ENCODE data around the gene RABGGTA.

Gene RABGGTA

GRCh38 chr14:24304019-24304387 lies 32.6 kb upstream of the RABGGTA start:
- no peak for DNase-seq

GRCh38 chr14:24300326-24300980 lies 29.1 kb upstream of the RABGGTA start:
- DNase-seq: no peak

GRCh38 chr14:24299255-24300191 lies 28.1 kb upstream of the RABGGTA start, which contains the start of the genes DHRS1 and NOP9:
Gene DHRS1 (minus strand): TSS chr14:24299780. CDS start chr14:24299106, 674 bp downstream.
Gene NOP9 (plus strand): TSS chr14:24299850. CDS start chr14:24299955, 105 bp downstream.
- peak; percentile 78 for DNase-seq

- peak in 1 of 2 experiments; percentile 25 for DNase-seq
Measured at GRCh38 chr14:24298892-24299254, 27.5 kb upstream of the RABGGTA start.

GRCh38 chr14:24297190-24297964 lies 26.0 kb upstream of the RABGGTA start:
- peak in 1 of 2 experiments; percentile 65 for DNase-seq

- peak in 1 of 2 experiments; percentile 51 for DNase-seq
Measured at GRCh38 chr14:24296341-24297157, 25.2 kb upstream of the RABGGTA start.

GRCh38 chr14:24293525-24293924 lies 22.1 kb upstream of the RABGGTA start:
- DNase-seq: no peak

GRCh38 chr14:24292118-24292807 lies 20.9 kb upstream of the RABGGTA start:
- no peak for DNase-seq

GRCh38 chr14:24291446-24292117 lies 20.2 kb upstream of the RABGGTA start:
- no peak for DNase-seq

- no peak for DNase-seq
Measured at GRCh38 chr14:24290746-24291145, 19.3 kb upstream of the RABGGTA start.

GRCh38 chr14:24289649-24290280 lies 18.4 kb upstream of the RABGGTA start:
- DNase-seq: no peak

- DNase-seq: no peak
Measured at GRCh38 chr14:24286996-24287395, 15.6 kb upstream of the RABGGTA start.

GRCh38 chr14:24285351-24285750 lies 14.0 kb upstream of the RABGGTA start:
- no peak for DNase-seq

GRCh38 chr14:24284501-24285035 lies 13.2 kb upstream of the RABGGTA start:
- no peak for DNase-seq

GRCh38 chr14:24283796-24284460 lies 12.5 kb upstream of the RABGGTA start:
- no peak for DNase-seq

GRCh38 chr14:24282736-24283135 lies 11.3 kb upstream of the RABGGTA start:
- no peak for DNase-seq

- no peak for DNase-seq
Measured at GRCh38 chr14:24281636-24282035, 10.2 kb upstream of the RABGGTA start.

- DNase-seq: no peak
Measured at GRCh38 chr14:24280797-24281460, 9.5 kb upstream of the RABGGTA start.
